Stomach (tissue), 9 donors: Measurements from ENCODE around the gene FAM20C. TPM values are rescaled to one million over a fixed set of nuclear protein-coding genes. Genes with fewer than 3 reads are reported as not detected.
"Not testable (repeated sequence)": the region's sequence is repeated elsewhere in the genome, so short reads cannot be mapped to it uniquely, and the experiment has no call there.

Experiments used
- DNase-seq, 2 donors: peaks; one replicate each; pipeline versions ENCODE4 v3.0.0 to v3.0.0-alpha.2; 2013 to 2019
- H3K27ac ChIP-seq, 5 donors: fragments of 200-600 bp in 4 of 5; sonication (generic) in 4 of 5; one replicate each; pipeline ENCODE4 v1.5.1; 2013 to 2019; ENCODE audit warnings: mild to moderate bottlenecking in 1 of 5, moderate library complexity in 1 of 5
- H3K27me3 ChIP-seq, 3 donors: fragments of 200-600 bp; sonication (generic); one replicate each; pipeline ENCODE4 v1.5.1; 2017 to 2019; ENCODE audit warnings: mixed run types in 1 of 3
- H3K36me3 ChIP-seq, 4 donors: fragments of 200-600 bp; sonication (generic); 1 replicate in 3 of 4; 2 replicates in 1 of 4; pipeline ENCODE4 v1.5.1; 2016 to 2019
- H3K4me1 ChIP-seq, 4 donors: fragments of 200-600 bp; sonication (generic); one replicate each; pipeline ENCODE4 v1.5.1; 2016 to 2019
- H3K4me3 ChIP-seq, 4 donors: fragments of 200-600 bp; sonication (generic) in 3 of 4; one replicate each; pipeline ENCODE4 v1.5.1; 2016 to 2019; ENCODE audit warnings: mild to moderate bottlenecking in 1 of 4
- H3K9me3 ChIP-seq, 4 donors: fragments of 200-600 bp; sonication (generic); one replicate each; pipeline ENCODE4 v1.5.1; 2016 to 2019
- CTCF ChIP-seq, 7 experiments: fragments of 450-650 bp in 4 of 7; fragments of 200-600 bp in 3 of 7; sonication (generic) in 3 of 7; IDR thresholded peaks; one replicate each; pipeline ENCODE4 v1.5.1; 2016 to 2019; ENCODE audit warnings: antibody characterized with exemption in 7 of 7, control low read depth in 2 of 7, mild to moderate bottlenecking in 1 of 7
- EP300 ChIP-seq: sonication (generic); formaldehyde crosslinking; IDR thresholded peaks from one replicate; pipeline ENCODE4 v1.6.1; 2017; ENCODE audit warnings: antibody characterized with exemption
- POLR2A ChIP-seq, 4 donors: fragments of 450-650 bp; IDR thresholded peaks; one replicate each; pipeline ENCODE4 v1.6.1; 2016; ENCODE audit warnings: antibody characterized with exemption in 4 of 4, control low read depth in 2 of 4, mild to moderate bottlenecking in 1 of 4, moderate library complexity in 1 of 4
- POLR2AphosphoS5 ChIP-seq, 3 donors: sonication (generic); formaldehyde crosslinking; IDR thresholded peaks; one replicate each; pipeline ENCODE4 v1.6.1; 2016; ENCODE audit warnings: antibody characterized with exemption in 3 of 3
- WGBS, 5 donors: extraction: QIAGEN DNeasy Blood & Tissue Kit in 3 of 5; methylation state at CpG; one replicate each; pipeline versions ENCODE4 v1.1.5 to v1.1.7; 2013 to 2018; 5-methylcytosine and 5-hydroxymethylcytosine counted together
- intact Hi-C: fragments of 100-400 bp; cut with DNase I; formaldehyde crosslinking; loops from one replicate; pipeline ENCODE4 v1.15.1; 2023; ENCODE audit warnings: low total_unique reads
- polyA plus RNA-seq, 3 donors: library from polyadenylated mRNA; stranded (reverse); fragments of 200-250 nt; gene quantifications; one replicate each; pipeline ENCODE4 v1.2.3, GENCODE V29; 2013
- total RNA-seq, 5 donors: library from RNA; depleted of rRNA; stranded (reverse); fragments of >200 nt; gene quantifications; one replicate each; pipeline versions ENCODE4 v1.1.0 to v1.2.3, GENCODE V29; 2014 to 2016
- donor health status: healthy with polysubstance abuse.
- donor health status: Bipolar disorder and iron deficiency.
- donor health status: healthy.

The FAM20C gene
- total and polyA plus RNA-seq, 8 donors: 19.1 to 89.8 (median 34.5) TPM

- intact Hi-C loops: no loop called here
- DNase-seq: no peak
- no peaks in the 10 kb centered on the region for H3K9me3 ChIP-seq
- H3K27me3 ChIP-seq: no peaks in the 10 kb centered on the region
- TF ChIP-seq POLR2AphosphoS5 (IDR thresholded peaks at IDR 0.05) (no peak), POLR2A (IDR thresholded peaks at IDR 0.05) (no peak), CTCF (IDR thresholded peaks at IDR 0.05) (peak in 1 of 7 experiments; percentile 6), EP300 (no peak)
- H3K36me3 ChIP-seq: peaks cover 73 to 100% (median 95%) of the 10 kb centered on the region in 4 donors
- WGBS, 5 donors: 88 to 99% (median 90%) methylated on average over 9 to 11 of the region's 11 CpGs
- H3K4me1 ChIP-seq: peaks cover 22 to 59% (median 38%) of the 10 kb centered on the region in 4 donors
- no peak overlapping the region for H3K4me3 ChIP-seq
- H3K27ac ChIP-seq: no peak overlapping the region
Observed at GRCh38 chr7:200290-200689, 7.9 kb downstream of the FAM20C start.

GRCh38 chr7:200704-201103 is 8.3 kb downstream of the FAM20C start:
- no peak for TF ChIP-seq EP300
- TF ChIP-seq POLR2AphosphoS5 (IDR thresholded peaks at IDR 0.05): no peak
- no peak for TF ChIP-seq POLR2A (IDR thresholded peaks at IDR 0.05)
- TF ChIP-seq CTCF (IDR thresholded peaks at IDR 0.05): no peak
- no peak for DNase-seq
- Histone ChIP-seq H3K9me3 (no peaks in the 10 kb centered on the region), H3K27me3 (no peaks in the 10 kb centered on the region), H3K36me3 (peaks cover 73 to 100% (median 96%) of the 10 kb centered on the region in 4 donors), H3K27ac (no peak overlapping the region), H3K4me3 (no peak overlapping the region), H3K4me1 (peaks cover 18 to 55% (median 34%) of the 10 kb centered on the region in 4 donors)
- intact Hi-C loops: no loop called here
- 72 to 88% (median 83%) methylated on average over 8 to 10 of the region's 10 CpGs for WGBS, 5 donors

GRCh38 chr7:204326-204725 is 12.0 kb downstream of the FAM20C start:
- H3K27ac ChIP-seq: no peak overlapping the region
- intact Hi-C loops: no loop called here
- peaks cover 0 to 44% (median 6%) of the 10 kb centered on the region in 4 donors for H3K4me1 ChIP-seq
- no peaks in the 10 kb centered on the region for H3K9me3 ChIP-seq
- H3K27me3 ChIP-seq: no peaks in the 10 kb centered on the region
- H3K36me3 ChIP-seq: peaks cover 48 to 99% (median 75%) of the 10 kb centered on the region in 4 donors
- WGBS, 5 donors: 89 to 97% (median 94%) methylated on average over 13 to 17 of the region's 17 CpGs
- TF ChIP-seq POLR2AphosphoS5 (IDR thresholded peaks at IDR 0.05) (no peak), POLR2A (IDR thresholded peaks at IDR 0.05) (no peak), EP300 (no peak)
- no peak overlapping the region for H3K4me3 ChIP-seq
- no peak for DNase-seq

- no peak for TF ChIP-seq POLR2AphosphoS5 (IDR thresholded peaks at IDR 0.05)
- no peak for TF ChIP-seq EP300
- no peak for TF ChIP-seq POLR2A (IDR thresholded peaks at IDR 0.05)
- TF ChIP-seq CTCF (IDR thresholded peaks at IDR 0.05): no peak
- H3K4me1 ChIP-seq: peaks cover 0 to 44% (median 2%) of the 10 kb centered on the region in 4 donors
- no peak overlapping the region for H3K4me3 ChIP-seq
- H3K36me3 ChIP-seq: peaks cover 50 to 99% (median 75%) of the 10 kb centered on the region in 4 donors
- intact Hi-C loops: no loop called here
- H3K27me3 ChIP-seq: no peaks in the 10 kb centered on the region
- no peaks in the 10 kb centered on the region for H3K9me3 ChIP-seq
- no peak for DNase-seq
- H3K27ac ChIP-seq: no peak overlapping the region
- WGBS, 5 donors: 94 to 98% (median 94%) methylated on average over 39 to 49 of the region's 49 CpGs
Observed at GRCh38 chr7:205115-206010, 13.0 kb downstream of the FAM20C start.

GRCh38 chr7:206351-206750 is 14.0 kb downstream of the FAM20C start:
- 76 to 95% (median 83%) methylated on average over 30 to 31 of the region's 31 CpGs for WGBS, 5 donors
- H3K9me3 ChIP-seq, intact Hi-C loops, DNase-seq, H3K4me3 ChIP-seq, H3K27ac ChIP-seq, H3K27me3 ChIP-seq: not testable (repeated sequence)
- peaks cover 0 to 36% (median 2%) of the 10 kb centered on the region in 4 donors for H3K4me1 ChIP-seq
- H3K36me3 ChIP-seq: peaks cover 45 to 99% (median 75%) of the 10 kb centered on the region in 4 donors
